GM18867 (cell line): Measurements from ENCODE around the gene LTB4R2.

Experiments used
- ATAC-seq: cut with Tn5 transposase; IDR thresholded peaks from one replicate; pipeline ENCODE4 v1.9.1; 2021; ENCODE audit warnings: mild to moderate bottlenecking, moderate library complexity; ENCODE audit not compliant: unreplicated experiment

Gene LTB4R2, protein sequence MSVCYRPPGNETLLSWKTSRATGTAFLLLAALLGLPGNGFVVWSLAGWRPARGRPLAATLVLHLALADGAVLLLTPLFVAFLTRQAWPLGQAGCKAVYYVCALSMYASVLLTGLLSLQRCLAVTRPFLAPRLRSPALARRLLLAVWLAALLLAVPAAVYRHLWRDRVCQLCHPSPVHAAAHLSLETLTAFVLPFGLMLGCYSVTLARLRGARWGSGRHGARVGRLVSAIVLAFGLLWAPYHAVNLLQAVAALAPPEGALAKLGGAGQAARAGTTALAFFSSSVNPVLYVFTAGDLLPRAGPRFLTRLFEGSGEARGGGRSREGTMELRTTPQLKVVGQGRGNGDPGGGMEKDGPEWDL

DNA sequence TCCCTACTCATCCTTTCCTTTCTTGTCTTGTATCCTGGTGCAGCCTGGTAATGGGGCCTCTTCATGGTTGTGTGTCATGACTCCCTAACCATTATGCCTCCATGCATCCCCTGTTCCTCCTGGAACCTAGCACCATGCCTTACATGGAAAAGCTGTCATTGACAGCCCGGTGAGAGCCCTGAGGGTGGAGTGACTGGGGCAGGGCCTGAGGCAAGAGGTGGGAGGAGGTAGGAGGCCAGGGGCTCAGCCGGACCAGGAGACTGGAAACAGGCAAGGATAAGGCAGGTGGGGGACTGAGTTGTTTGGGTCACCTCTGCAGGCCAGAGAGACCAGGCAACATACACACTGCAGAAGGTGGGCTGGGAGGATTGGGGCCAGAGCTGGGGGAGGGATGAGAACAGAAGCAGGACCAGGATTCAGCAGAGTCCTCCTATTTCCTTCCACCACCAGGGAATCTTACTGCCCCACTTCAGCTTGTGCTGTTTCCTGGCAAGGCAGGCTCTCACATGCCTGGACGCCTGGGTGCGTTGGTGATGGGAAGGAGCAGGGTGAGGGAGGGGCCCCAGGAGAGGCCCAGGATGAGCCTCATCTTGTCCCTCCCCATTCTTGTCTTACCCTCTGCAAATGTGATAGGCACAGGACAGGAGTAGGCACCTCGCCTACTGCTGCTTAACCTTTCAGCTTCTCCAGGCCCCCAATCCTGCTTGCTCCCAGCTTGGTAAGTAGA, at the start of gene LTB4R2:
TSS of gene LTB4R2 (plus strand) at position 603 of the 727 bp plus-strand sequence. CDS start 525 bp downstream, outside the sequence.
- ATAC-seq: no peak

GRCh38 chr14:24260780-24261157, 49.2 kb upstream of the LTB4R2 start:
- no peak for ATAC-seq

- no peak for ATAC-seq
Observed at GRCh38 chr14:24261256-24261968, 48.5 kb upstream of the LTB4R2 start.

- no peak for ATAC-seq
Observed at GRCh38 chr14:24261969-24262327, 48.0 kb upstream of the LTB4R2 start.

- ATAC-seq: no peak
Observed at GRCh38 chr14:24262821-24263733, 46.9 kb upstream of the LTB4R2 start, which contains the start of gene TGM1. TSS of gene TGM1 (minus strand) at chr14:24263177. CDS start at chr14:24262352, 825 bp downstream.

DNA sequence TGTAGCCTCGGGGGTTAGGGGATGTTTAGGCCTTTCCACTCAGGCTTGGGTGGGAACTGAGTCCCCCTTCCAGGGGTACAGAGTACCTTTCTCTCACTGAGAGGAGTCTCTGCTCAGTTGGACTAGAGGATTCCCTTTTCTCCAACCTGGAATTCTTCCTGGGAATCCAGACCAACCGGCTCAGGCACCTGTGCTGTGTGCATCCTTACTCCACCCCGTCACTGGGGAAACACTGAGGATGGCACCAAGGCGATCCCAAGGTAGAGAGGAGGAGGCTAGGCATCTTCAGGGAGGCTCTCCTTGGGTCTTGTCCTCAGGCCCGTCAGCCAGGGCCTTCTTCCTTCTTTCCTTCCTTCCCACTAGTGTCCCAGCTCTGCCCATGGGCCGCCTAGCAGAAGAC, 46.1 kb upstream of the LTB4R2 start:
- ATAC-seq: no peak

DNA sequence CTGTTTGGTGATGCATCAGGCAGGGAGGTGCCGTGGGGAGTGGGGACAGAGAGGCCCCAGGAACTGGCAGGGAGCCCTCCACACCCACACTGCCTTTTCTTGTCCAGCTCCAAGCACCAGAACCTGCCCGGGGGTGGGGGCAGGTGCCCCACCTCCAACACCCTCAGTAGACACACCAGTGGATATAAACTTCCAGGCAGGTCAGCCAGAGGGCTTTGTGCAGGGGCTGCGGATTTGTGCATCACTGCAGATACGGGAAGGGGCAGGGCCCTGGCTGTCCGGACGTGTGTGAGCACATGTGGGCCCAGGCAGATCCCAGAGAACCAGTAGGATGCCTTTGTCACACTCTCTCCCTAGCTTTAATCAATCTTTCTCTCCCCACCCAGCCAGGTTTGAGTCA, 45.6 kb upstream of the LTB4R2 start:
- ATAC-seq: no peak

GRCh38 chr14:24266344-24267244, 43.3 kb upstream of the LTB4R2 start:
- ATAC-seq: no peak

DNA sequence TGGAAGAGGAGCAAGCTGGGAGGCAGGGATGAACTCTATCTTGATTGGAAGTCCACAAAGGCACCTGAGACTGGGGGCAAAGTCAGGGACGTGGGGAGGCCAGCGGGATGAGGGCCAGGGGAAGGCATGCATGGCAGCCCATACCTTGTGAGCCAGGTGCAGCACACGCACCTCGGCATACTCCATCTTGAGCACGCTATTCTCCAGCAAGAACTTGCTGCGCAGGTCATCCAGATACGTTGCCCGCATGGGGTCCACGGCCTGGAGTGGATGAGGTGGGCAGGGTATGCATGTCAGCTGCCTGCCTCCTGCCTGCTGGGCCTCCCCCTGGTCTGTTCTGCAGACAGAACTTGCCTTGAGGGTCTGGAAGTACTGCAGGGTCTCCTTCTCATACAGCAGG, 42.4 kb upstream of the LTB4R2 start:
- ATAC-seq: no peak

GRCh38 chr14:24268225-24268624, 41.7 kb upstream of the LTB4R2 start:
- ATAC-seq: no peak

- no peak for ATAC-seq
Observed at GRCh38 chr14:24269368-24269767, 40.6 kb upstream of the LTB4R2 start.

- ATAC-seq: no peak
Observed at GRCh38 chr14:24269910-24270536, 39.9 kb upstream of the LTB4R2 start.

DNA sequence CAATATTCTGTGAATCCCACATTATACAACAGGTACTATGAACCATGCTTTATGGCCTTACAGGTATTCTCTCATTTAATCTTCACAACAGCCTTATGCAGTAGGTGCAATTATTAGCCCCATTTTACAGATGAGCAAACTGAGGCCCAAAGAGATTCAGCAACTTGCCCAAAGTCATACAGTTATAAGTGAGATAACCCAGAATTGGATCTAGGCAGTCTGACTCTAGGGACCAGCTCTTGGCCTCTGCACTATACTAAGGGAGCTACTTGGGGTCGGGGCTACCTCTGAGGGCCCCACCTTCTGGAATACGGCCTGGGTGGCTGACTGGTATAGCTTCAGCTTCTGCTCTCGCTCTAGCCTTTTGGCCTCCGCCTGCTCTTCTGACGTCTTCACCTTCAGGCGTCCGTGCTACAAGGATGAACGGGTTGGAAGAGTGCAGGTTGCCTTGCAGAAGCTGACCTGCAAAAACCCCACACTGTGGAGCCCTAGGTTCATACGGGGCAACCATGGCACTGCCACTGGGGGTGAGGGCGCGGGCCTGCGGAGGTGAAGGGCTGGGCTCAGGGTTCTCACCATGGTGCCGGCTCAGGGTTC, 39.3 kb upstream of the LTB4R2 start:
- ATAC-seq: no peak

- ATAC-seq: peak; percentile 89
Observed at GRCh38 chr14:24271134-24271833, 38.7 kb upstream of the LTB4R2 start, which contains the start of gene RABGGTA. TSS of gene RABGGTA (minus strand) at chr14:24271597. CDS start at chr14:24271115, 482 bp downstream.

GRCh38 chr14:24271834-24272263, 38.1 kb upstream of the LTB4R2 start:
- no peak for ATAC-seq

DNA sequence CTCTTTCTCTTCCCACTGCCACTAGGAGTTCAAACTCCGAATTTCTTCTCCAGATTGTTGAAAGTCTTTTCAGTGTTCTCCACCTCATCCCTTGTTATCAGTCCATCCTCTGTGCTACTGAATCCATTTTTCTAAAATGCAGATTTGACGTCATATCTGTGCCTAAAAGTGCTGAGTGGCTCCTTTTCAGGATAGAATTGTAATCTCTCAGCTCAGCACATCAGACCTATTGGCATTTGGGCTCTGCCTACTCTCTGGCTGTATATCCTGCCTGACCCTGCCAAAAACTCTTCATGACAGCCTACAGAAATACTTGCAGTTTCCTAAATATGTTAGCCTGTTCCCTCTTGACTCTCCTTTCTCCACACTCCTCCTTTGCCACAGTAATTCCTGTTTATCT, 37.5 kb upstream of the LTB4R2 start:
- ATAC-seq: no peak

- no peak for ATAC-seq
Observed at GRCh38 chr14:24273422-24273998, 36.4 kb upstream of the LTB4R2 start.
